ENCODE results near the gene KIRREL2.
"Not testable (repeated sequence)": the region's sequence is repeated elsewhere in the genome, so short reads cannot be mapped to it uniquely, and the experiment has no call there.

DNA sequence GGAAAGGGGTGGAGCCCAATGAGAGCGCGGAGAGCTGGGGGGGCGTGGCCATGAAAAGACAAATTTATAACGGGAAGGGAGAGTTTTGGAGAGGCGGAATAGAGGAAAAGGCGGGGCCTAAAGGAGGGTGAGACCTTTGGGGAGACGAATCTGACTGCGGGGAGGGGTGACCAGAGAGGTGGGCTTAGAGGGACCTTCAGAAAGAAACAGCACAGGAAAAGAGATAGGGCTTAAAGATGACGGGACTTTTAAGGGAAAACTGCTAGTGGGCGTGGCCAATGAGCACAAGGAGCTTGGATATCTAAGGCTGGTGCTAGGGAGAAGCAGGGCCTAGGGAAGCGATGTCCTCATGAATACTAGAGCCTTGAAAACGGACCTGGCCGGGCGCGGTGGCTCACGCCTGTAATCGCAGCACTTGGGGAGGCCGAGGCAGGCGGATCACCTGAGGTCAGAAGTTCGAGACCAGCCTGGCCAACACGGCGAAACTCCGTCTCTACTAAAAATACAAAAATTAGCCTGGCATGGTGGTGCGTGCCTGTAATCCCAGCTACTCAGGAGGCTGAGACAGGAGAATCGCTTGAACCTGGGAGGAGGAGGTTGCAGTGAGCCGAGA, 13.5 kb downstream of the KIRREL2 start:
- not testable (repeated sequence) for TF ChIP-seq EP300, CTCF (IDR thresholded peaks at IDR 0.05)

Data from suprapubic skin (tissue), 3 donors.